Suppressor macrophage treated with lipopolysaccharide for 4 hours (primary cell): ENCODE measurements around the gene NEK9.
"Not testable (repeated sequence)": the region's sequence is repeated elsewhere in the genome, so short reads cannot be mapped to it uniquely, and the experiment has no call there.

ENCODE experiments used
- DNase-seq: peaks from one replicate; pipeline ENCODE4 v3.0.0-alpha.2; 2020

NEK9 gene

GRCh38 chr14:75143761-75144527 is 17.1 kb upstream of the NEK9 start:
- no peak for DNase-seq

- DNase-seq: no peak
Measured at GRCh38 chr14:75142494-75142893, 15.6 kb upstream of the NEK9 start.

- DNase-seq: no peak
Measured at GRCh38 chr14:75141967-75142366, 15.1 kb upstream of the NEK9 start.

GRCh38 chr14:75141062-75141461 is 14.2 kb upstream of the NEK9 start:
- no peak for DNase-seq

- no peak for DNase-seq
Measured at GRCh38 chr14:75140620-75141019, 13.8 kb upstream of the NEK9 start.

GRCh38 chr14:75139185-75139584 is 12.3 kb upstream of the NEK9 start:
- no peak for DNase-seq

- DNase-seq: peak; percentile 75
Measured at GRCh38 chr14:75138492-75138891, 11.6 kb upstream of the NEK9 start.

- DNase-seq: no peak
Measured at GRCh38 chr14:75134644-75135043, 7.8 kb upstream of the NEK9 start.

- no peak for DNase-seq
Measured at GRCh38 chr14:75133597-75133996, 6.7 kb upstream of the NEK9 start.

GRCh38 chr14:75132382-75133086 is 5.7 kb upstream of the NEK9 start:
- DNase-seq: peak; percentile 87

- no peak for DNase-seq
Measured at GRCh38 chr14:75128596-75128990, 1.7 kb upstream of the NEK9 start.

- DNase-seq: no peak
Measured at GRCh38 chr14:75127903-75128595, 1.2 kb upstream of the NEK9 start.

- DNase-seq: not testable (repeated sequence)
Measured at GRCh38 chr14:75127474-75127820, 599 bp upstream of the NEK9 start.

- DNase-seq: peak; percentile 18
Measured at GRCh38 chr14:75126121-75126544, 715 bp downstream of the NEK9 start.

- DNase-seq: peak; percentile 39
Measured at GRCh38 chr14:75125617-75126016, 1.2 kb downstream of the NEK9 start.

- DNase-seq: peak; percentile 71
Measured at GRCh38 chr14:75123991-75124390, 2.9 kb downstream of the NEK9 start.

GRCh38 chr14:75121552-75121951 is 5.3 kb downstream of the NEK9 start:
- DNase-seq: no peak

- DNase-seq: peak; percentile 44
Measured at GRCh38 chr14:75120541-75121291, 6.1 kb downstream of the NEK9 start.

- no peak for DNase-seq
Measured at GRCh38 chr14:75119056-75119455, 7.8 kb downstream of the NEK9 start.

GRCh38 chr14:75113932-75114539 is 12.8 kb downstream of the NEK9 start:
- DNase-seq: no peak

GRCh38 chr14:75109877-75110276 is 17.0 kb downstream of the NEK9 start:
- DNase-seq: no peak

- DNase-seq: peak; percentile 13
Measured at GRCh38 chr14:75107186-75107585, 19.7 kb downstream of the NEK9 start.

- no peak for DNase-seq
Measured at GRCh38 chr14:75101491-75101890, 25.4 kb downstream of the NEK9 start.
